Stimulated activated CD8-positive, alpha-beta memory T cell treated with anti-CD3 and anti-CD28 coated beads, Interleukin-12 subunit alpha, Interleukin-12 subunit beta, amount 100 ng/mL, for 1 hour (primary cell): ENCODE results near the gene PRSS2.
"Not testable (repeated sequence)": the region's sequence is repeated elsewhere in the genome, so short reads cannot be mapped to it uniquely, and the experiment has no call there.

ENCODE experiments used
- DNase-seq: peaks from one replicate; pipeline ENCODE4 v3.0.0-alpha.2; 2020; ENCODE audit warnings: low read depth

The PRSS2 gene

DNA sequence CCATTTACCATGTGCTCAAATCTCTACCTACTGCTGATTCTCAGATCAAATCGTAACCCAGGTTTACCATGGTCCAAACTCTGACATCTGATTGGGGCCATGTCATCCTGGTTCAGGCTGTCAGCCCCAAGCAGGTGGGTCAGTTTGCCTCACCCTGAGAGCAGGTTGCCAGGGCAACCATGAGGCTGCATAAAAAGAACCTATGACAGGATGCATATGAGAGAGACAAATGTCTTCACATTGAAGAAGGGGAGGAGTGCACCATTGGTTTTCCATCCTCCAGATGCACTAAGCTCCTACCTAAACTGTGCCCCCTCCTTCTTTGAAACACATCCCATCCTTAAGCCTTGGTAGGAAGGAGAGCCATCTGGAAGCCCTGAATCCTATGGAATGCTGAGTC lies 11.3 kb upstream of the PRSS2 start:
- no peak for DNase-seq

DNA sequence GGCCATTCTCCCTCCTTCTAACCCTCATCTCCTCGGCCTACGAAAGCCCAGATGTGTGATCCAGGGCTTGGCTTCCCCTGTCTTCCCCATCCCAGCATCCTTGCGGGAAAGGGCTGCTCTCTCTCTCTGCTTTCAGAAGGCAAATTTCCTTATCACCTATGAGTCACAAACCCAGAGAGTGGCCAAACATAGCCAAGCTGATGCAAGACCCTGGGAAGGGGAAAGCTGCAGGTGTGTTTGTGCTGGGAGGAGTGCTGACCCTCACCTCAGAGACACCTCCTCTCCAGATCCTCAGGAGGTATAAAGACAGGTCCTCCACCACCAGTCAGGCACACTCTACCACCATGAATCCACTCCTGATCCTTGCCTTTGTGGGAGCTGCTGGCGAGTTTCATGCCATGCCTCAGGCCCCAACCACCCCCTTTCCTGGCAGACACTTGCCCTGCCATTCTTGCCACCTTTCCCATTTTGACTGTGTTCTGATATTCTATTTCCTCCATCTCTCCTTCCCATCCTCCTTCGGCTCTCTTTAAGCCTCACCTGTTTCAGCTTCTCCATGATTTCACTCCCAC lies 10.6 kb upstream of the PRSS2 start:
- no peak for DNase-seq

DNA sequence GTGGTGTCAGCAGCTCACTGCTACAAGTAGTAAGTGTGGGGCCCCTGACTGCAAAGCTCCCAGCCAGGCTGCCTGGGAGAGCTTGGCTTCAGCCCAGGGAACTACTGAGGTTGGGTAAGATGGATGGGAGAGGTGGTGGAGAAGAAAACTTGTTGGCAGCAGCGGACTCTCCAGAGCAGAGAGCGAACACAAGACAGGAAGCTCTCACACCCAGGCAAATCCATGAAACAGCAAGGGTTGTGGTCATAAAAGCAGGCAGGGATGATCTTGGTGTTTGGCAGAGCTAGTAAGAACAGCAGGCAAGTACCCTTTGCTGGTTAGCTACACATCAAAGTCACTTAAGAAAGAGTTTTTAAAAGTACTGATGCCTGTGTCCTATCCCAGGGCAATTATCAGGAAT lies 9.2 kb upstream of the PRSS2 start:
- DNase-seq: not testable (repeated sequence)

DNA sequence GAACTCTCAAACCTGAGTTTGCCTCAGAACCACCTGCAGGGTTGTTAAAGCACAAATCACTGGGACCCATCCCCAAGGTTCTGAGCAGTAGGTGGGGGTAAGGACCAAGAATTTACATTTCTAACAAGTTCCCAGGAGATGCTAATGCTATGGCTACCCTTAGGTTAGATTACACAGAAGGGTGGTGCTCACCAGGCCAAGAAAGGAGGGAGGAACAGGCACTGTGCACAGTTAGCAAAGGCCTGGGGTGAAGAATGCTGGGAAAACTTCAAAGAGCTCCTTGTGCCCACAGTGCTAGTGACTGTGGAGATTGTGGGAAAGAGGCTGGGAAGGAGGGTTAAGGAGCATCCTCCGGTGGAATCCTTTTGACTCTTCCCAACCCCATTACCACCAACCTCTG lies 8.7 kb upstream of the PRSS2 start:
- DNase-seq: no peak

DNA sequence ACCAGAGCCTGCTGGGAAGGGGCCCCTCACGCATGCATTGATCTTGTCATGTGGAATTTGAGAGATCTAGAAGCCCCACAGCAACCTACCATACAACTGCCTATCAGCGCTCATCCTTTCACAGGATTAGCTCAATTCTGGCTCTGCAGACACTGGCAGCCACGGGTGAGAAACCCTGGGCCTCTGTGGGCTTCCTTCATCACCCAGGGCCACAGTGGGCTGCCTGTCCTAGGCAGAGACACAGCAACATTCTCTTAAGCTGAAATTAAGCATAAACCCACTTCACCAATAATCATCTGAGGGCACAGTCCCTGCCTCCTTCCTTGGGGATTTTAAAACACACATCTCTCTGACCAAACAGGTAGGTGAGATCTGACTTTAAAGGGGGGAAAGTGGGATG lies 3.3 kb upstream of the PRSS2 start:
- no peak for DNase-seq

DNA sequence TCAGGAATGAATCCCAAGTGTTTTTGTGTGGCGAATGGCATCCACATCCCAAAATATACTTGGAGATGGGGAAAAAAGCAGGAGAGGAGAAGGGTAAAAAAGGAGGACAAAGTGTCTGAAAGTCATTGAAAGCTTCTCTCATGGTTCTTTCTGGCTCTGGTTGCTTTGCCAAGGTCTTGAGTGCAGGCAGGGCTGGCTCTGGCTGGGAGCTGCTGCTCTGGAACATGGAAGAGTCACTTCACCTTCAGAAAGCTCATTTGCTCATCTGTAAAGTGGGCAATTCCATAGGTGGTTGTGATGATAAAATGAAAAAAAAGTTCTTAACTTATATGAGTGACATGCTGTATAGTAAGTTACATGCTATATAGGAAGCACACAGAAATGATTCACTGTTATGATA lies 2.9 kb upstream of the PRSS2 start:
- no peak for DNase-seq

DNA sequence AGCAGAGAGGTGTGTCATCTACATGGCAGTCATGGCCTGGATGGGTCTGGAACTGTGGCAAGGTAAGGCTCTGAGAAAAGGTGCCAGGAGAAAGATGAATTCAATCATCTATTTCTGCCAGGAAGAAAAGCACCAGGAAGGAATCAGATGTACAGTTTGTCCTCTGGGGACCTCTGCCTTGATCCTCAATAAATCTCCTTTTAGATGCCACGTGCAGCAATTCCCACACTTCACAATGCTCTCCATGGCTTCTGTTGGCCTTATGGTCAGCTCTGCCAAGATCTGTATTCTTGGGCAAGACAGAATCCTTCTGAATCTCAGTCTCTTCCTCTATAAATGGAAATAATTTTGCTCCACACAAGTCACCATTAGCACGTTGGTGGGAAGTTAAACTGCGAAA lies 1.9 kb upstream of the PRSS2 start:
- not testable (repeated sequence) for DNase-seq

DNA sequence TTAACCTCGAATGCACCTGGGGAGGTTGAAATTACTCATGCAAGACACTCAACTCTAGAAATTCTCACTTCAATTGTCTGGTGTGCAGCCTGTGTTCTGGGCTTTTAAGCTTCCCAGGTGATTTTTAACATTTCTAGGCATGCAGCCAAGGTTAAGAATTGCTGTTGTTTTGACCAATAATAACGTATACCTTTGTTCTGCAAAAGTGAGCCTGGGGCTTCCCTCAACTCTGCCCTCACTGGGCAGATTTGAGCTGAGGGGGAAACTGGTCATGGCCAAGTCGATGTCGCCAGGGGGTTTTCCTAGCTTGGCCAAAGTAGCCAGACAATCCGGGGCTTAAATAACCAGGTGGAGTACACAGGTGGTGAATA lies 568 bp downstream of the PRSS2 start:
- DNase-seq: no peak

DNA sequence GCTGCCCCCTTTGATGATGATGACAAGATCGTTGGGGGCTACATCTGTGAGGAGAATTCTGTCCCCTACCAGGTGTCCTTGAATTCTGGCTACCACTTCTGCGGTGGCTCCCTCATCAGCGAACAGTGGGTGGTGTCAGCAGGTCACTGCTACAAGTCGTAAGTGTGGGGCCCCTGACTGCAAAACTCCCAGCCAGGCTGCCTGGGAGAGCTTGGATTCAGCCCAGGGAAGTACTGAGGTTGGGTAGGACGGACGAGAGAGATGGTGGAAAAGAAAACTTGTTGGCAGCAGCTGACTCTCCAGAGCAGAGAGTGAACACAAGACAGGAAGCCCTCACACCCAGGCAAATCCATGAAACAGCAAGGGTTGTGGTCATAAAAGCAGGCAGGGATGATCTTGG lies 1.3 kb downstream of the PRSS2 start:
- no peak for DNase-seq

DNA sequence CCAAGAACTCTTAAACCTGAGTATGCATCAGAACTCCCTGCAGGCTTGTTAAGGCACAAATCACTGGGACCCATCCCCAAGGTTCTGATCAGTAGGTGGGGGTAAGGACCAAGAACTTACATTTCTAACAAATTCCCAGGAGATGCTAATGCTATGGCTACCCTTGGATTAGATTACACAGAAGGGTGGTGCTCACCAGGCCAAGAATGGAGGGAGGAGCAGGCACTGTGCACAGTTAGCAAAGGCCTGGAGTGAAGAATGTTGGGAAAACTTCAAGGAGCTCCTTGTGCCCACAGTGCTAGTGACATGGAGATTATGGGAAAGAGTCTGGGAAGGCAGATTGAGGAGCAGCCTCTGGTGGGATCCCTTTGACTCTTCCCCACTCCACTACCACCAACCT lies 1.9 kb downstream of the PRSS2 start:
- no peak for DNase-seq

DNA sequence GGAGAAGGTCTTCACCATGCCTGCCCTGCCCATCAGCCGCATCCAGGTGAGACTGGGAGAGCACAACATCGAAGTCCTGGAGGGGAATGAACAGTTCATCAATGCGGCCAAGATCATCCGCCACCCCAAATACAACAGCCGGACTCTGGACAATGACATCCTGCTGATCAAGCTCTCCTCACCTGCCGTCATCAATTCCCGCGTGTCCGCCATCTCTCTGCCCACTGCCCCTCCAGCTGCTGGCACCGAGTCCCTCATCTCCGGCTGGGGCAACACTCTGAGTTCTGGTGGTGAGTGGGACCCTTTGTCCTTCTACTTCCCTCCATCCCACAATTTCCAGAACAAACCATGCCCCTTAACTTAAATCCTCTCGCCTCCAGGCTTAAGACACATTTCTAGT lies 2.5 kb downstream of the PRSS2 start:
- DNase-seq: no peak

DNA sequence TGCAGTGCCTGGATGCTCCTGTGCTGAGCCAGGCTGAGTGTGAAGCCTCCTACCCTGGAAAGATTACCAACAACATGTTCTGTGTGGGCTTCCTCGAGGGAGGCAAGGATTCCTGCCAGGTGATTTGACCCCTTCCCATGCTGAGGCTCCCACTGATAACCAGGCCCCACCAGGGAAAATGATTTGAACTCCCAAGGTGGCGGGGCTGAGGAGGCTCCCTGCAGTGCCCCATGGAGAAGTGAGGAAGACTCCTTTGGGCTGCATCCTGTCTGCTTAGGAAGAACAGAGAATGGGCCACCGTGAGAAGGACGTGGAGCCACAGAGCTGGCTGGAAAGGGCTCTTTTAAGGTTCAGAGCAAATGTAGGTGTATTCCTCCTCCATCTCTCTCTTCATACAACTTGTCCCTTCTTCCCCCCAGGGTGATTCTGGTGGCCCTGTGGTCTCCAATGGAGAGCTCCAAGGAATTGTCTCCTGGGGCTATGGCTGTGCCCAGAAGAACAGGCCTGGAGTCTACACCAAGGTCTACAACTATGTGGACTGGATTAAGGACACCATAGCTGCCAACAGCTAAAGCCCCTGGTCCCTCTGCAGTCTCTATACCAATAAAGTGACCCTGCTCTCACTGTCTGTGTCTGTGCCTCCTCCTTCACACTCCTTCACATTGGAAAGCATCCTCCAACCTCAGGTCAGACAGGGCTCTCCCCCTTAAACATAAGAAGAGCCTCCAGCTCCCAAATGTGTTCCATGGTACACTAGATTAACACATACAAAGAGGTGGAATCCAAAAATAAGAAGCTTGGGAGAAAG lies 3.4 kb downstream of the PRSS2 start:
- DNase-seq: no peak

DNA sequence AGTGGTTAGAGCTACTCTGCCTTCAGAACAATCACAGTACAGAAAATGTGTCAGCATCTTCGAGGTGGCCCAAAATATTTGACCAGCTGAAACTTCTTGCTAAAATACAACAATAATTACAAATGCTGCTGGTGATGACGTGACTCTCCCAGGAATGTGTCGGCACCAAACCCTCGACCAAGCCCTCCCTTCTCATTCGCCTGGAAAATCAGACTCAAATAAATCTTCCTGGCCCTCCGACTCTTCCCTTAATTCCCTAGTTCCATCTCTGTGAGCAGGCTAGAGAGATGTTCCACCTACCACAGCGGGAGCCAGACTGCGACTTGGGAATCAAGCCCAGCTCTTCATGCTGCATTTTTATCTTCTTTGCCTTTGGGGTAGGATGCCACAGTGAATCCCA lies 4.1 kb downstream of the PRSS2 start:
- no peak for DNase-seq

DNA sequence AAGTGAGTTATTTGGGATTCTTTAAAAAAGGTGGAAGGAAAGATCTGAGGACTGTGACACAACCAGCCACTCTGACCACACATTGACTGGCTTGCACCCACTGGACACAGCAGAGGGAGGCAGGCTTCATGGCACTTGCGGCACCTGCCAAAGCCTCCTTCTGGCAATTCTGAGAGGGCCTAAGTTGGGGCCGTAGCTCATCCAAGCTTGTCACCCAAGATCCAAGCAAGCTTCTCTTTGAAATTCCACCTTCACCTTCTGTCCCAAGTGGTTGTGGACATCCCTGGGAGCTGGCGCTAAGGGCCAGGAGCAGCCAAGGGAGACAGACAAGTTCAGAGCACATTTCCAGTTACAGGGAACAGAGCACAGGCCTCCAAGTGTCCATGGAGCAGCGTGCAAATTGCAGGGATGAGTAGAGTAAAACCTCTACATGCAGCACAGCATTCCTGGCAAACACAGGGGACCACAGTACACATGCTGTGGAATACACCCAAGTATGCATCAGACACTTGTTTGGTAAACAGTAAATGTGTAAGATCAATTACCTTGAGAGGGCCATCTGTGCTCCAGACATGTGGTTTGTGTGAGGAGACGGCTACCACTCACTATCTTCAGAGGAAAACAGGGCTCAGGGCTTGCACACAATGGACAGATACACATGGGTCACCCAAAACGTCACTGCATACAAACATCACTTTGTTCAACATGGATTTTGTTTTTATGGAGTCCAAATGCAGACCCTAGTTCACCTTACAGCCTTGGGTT lies 4.8 kb downstream of the PRSS2 start:
- not testable (repeated sequence) for DNase-seq

DNA sequence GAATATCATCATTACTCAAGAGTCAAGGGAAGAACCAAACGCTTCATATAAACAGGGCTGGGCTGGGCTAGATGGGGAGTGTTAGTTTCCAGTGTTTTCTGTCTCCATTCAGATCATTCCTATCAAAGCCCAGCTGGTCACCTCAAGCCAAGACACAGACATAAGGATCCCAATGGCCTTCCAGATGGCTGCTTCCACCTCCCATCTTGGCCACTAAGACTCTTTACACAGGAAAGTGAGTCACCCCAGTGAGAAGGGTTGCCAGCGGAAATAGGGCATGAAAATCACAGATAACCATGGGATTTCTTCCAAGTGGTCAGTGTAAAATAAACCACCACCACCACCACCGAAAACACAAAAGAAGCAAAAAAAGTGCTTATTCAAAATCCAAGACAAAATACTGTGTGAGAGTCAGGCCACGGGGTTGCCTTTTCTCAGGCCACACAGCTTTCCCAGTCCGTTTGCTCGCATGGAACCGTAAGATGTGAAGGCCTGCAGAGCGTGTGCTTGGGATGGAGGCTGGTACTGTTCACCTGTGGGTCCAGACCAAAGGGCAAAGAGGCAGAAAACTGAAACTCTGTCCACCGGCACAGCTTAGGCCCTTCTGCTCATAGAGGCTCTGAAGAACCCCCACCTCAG lies 5.6 kb downstream of the PRSS2 start:
- no peak for DNase-seq

DNA sequence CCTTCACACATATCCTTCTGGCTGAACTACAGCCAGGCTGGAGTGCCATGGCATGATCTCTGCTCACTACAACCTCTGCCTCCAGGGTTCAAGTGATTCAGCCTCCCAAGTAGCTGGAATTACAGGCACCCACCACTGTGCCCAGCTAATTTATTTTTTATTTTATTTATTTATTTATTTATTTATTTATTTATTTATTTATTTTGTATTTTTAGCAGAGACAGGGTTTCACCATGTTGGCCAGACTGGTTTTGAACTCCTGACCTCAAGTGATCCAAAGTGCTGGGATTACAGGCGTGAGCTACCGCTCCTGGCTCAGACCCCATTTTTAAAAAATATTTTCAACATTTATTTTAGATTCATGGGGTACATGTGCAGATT lies 6.1 kb downstream of the PRSS2 start:
- not testable (repeated sequence) for DNase-seq

DNA sequence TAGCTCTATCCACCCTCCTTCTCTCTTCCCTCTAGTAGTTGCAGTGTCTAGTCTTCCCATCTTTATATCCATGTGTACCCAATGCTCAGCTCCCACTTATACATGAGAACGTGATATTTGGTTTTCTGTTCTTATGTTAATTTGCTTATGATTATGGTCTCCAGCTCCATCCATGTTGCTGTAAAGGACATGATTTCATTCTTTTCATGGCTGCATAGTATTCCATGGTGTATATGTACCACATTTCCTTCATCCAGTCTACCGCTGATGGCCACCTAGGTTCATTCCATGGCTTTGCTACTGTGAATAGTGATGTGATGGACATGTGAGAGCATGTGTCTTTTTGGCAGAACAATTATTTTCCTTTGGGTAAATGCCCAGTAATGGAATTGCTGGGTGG lies 6.5 kb downstream of the PRSS2 start:
- DNase-seq: no peak

DNA sequence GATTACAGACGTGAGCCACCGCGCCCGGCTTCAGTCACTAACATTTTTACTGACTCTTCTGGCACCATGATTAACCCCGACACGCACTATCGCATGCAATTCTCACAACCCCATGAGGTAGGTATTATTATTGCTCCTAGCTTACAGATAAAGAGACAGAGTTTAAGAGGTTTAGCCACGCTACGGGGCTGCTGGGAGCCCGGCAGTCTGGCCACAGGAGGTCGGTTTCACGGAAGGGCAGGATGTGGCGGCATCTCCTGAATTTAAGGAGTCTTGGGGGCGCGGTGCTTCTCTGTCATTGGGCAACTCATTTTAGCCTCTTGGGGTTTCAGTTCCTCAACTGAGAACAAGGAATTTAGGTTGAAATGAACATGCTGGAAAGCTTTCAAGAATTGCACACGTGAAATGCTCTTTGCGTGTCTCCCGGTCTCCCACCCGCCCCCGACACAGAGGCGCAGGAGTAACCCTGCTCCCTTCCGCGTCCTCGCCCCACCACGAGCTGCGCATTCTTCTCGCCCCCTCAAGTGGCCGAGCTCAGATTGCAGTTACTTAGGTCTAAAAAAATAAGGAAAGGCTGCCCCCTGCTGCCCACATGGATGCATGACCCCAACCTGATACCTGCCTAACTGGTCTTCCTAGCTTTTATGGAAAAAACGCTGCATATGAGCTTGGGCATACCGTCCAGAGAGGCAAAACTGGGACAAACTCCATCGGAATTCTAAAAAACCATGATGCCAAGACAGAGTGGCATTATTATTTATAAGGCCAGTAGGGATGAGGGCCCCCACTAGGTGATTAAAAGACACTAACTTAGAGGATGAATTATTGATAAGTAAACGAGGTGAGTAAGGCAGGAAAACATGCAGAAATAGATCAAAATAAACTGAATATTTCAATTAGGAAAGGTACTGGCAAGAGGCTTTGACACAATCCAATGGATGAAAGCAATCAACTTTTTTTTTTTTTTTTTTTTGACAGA lies 12.4 kb downstream of the PRSS2 start:
- DNase-seq: peak; percentile 66

DNA sequence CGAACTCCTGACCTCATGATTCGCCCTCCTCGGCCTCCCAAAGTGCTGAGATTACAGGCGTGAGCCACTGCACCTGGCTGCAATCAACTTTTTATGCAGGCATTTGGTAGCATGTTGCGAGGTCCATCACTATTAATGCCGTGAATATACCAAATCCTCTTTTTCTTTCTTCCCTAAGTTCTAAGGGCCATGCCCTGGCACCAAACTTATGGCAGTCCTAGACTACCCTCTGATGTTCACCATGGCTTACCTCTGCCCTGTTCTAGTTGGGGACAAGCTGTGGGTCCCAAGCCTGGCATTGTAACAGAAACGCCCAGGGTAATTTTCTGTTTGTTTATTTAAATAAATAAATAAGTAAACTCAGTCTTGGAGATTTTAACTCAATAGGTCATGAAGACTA lies 13.3 kb downstream of the PRSS2 start:
- DNase-seq: no peak

DNA sequence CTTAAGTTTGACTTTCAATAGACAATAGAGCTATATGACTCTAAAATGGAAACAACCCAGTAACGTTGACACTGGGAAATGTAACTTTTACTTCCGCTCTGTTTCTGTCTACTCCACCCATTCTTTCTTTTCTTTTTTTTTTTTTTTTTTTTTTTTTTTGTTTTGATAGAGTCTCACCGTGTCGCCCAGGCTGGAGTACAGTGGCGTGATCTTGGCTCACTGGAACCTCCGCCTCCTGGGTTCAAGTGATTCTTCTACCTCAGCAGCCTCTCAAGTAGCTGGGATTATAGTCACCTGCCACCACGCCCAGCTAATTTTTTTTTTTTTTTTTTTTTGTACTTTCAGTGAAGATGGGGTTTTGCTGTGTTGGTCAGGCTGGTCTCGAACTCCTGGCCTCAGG lies 13.9 kb downstream of the PRSS2 start:
- no peak for DNase-seq

DNA sequence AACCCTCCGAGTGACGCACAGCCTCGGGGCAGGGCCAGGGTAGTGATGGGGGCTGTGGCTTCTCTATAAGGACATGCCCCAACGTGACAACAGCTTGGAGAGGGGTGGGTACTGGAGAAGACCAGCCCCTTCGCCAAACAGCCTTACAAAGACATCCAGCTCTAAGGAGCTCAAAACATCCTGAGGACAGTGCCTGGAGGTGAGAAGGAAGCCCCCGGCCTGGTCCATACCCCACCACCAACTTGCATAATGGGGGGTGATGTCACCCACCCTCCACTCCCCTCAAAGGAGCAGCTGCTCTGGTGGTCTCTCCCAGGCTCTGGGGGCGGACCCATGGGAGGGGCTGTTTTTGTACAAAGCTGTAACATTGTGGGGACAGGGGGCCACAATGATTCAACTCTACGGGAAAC lies 15.1 kb downstream of the PRSS2 start:
- peak; percentile 62 for DNase-seq
